Mammary epithelial cell (primary cell): ENCODE results near the gene MINAR2.

Source experiments
- EZH2 ChIP-seq: IDR thresholded peaks from 2 replicates; pipeline ENCODE4 v1.6.1; 2012; ENCODE audit warnings: low read length, inconsistent platforms, borderline replicate concordance
- TF ChIP-seq, protein P1 (sequence below), 2 donors: IDR thresholded peaks in 1 of 2; conservative IDR thresholded peaks in 1 of 2; 2 replicates each; pipeline ENCODE4 v1.5.1; 2011 to 2012; ENCODE audit warnings: inconsistent platforms in 2 of 2, low read length in 2 of 2, mild to moderate bottlenecking in 2 of 2, control low read depth in 1 of 2, low read depth in 1 of 2; ENCODE audit not compliant: insufficient read depth in 1 of 2; ENCODE audit errors: extremely low read depth in 1 of 2

DNA sequence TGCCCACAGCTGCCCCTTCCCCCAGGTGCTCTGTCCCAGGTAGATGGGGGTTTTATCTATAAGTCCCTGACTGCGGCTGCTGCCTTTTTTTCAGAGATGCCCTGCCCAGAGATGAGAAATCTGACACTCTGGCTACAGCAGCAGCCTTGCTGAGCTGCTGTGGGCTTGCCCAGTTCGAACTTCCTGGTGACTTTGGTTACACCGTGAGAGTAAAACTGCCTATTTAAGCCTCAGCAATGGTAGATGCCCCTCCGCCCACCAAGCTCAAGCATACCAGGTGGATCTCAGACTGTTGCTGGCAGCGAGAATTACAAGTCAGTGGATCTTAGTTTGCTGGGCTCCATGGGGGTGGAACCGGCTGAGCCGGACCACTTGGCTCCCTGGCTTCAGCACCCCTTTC lies 56.8 kb downstream of the MINAR2 start:
- TF ChIP-seq, protein P1, sequence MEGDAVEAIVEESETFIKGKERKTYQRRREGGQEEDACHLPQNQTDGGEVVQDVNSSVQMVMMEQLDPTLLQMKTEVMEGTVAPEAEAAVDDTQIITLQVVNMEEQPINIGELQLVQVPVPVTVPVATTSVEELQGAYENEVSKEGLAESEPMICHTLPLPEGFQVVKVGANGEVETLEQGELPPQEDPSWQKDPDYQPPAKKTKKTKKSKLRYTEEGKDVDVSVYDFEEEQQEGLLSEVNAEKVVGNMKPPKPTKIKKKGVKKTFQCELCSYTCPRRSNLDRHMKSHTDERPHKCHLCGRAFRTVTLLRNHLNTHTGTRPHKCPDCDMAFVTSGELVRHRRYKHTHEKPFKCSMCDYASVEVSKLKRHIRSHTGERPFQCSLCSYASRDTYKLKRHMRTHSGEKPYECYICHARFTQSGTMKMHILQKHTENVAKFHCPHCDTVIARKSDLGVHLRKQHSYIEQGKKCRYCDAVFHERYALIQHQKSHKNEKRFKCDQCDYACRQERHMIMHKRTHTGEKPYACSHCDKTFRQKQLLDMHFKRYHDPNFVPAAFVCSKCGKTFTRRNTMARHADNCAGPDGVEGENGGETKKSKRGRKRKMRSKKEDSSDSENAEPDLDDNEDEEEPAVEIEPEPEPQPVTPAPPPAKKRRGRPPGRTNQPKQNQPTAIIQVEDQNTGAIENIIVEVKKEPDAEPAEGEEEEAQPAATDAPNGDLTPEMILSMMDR (conservative IDR thresholded peaks at IDR 0.05 in 1 of 2, IDR thresholded peaks at IDR 0.05 in 1 of 2; ENCODE audit: extremely low read depth in 1 of 2, insufficient read depth in 1 of 2, low read depth in 1 of 2, low read length in 2 of 2), result no peak
- no peak for TF ChIP-seq EZH2
